ENCODE data around the gene RABEP2.

The RABEP2 gene

GRCh38 chr16:28918698-28919097, 6.3 kb downstream of the RABEP2 start:
- H3K9ac ChIP-seq (ENCODE audit: low read depth, low read length): no peak overlapping the region
- H3K4me1 ChIP-seq (ENCODE audit: control insufficient read depth, insufficient read depth, low read length): 0 out of 2 replicates have a peak, but pooled peaks cover 3% of the 10 kb centered on the region
- H3K27ac ChIP-seq (ENCODE audit: low read depth, low read length): no peak overlapping the region
- H3K9me3 ChIP-seq (ENCODE audit: control insufficient read depth, insufficient read depth, low read length): no peaks in the 10 kb centered on the region
- H3K36me3 ChIP-seq (ENCODE audit: control insufficient read depth, insufficient read depth, low read length): peaks cover 30% of the 10 kb centered on the region
- H3K27me3 ChIP-seq (ENCODE audit: control insufficient read depth, insufficient read depth, low read length): no peaks in the 10 kb centered on the region
- H3K4me3 ChIP-seq (ENCODE audit: low read depth, low read length): no peak overlapping the region

- no peak overlapping the region for H3K27ac ChIP-seq (ENCODE audit: low read depth, low read length)
- H3K4me3 ChIP-seq (ENCODE audit: low read depth, low read length): no peak overlapping the region
- no peaks in the 10 kb centered on the region for H3K4me1 ChIP-seq (ENCODE audit: control insufficient read depth, insufficient read depth, low read length)
- H3K36me3 ChIP-seq (ENCODE audit: control insufficient read depth, insufficient read depth, low read length): peaks cover 35% of the 10 kb centered on the region
- no peak overlapping the region for H3K9ac ChIP-seq (ENCODE audit: low read depth, low read length)
- no peaks in the 10 kb centered on the region for H3K9me3 ChIP-seq (ENCODE audit: control insufficient read depth, insufficient read depth, low read length)
- H3K27me3 ChIP-seq (ENCODE audit: control insufficient read depth, insufficient read depth, low read length): no peaks in the 10 kb centered on the region
Measured at GRCh38 chr16:28917095-28917494, 7.9 kb downstream of the RABEP2 start.

DNA sequence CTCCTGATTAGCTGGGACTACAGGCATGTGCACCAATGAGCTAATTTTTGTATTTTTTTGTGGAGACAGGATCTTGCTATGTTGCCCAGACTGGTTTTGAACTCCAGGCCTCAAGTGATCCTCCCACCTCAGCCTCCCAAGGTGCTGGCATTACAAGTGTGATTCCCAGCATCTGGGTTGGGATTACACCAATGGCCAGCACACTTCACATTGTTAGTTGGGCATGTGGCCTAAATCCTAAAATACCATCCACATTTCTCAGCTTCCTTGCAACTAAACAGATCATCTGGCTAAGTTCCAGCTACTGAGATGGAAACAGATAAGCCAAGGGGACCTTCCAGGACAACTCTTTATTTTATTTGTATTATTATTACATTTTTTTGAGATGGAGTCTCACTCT, 9.9 kb downstream of the RABEP2 start:
- H3K9ac ChIP-seq (ENCODE audit: low read depth, low read length): no peak overlapping the region
- H3K36me3 ChIP-seq (ENCODE audit: control insufficient read depth, insufficient read depth, low read length): peaks cover 45% of the 10 kb centered on the region
- no peaks in the 10 kb centered on the region for H3K4me1 ChIP-seq (ENCODE audit: control insufficient read depth, insufficient read depth, low read length)
- H3K9me3 ChIP-seq (ENCODE audit: control insufficient read depth, insufficient read depth, low read length): no peaks in the 10 kb centered on the region
- H3K27me3 ChIP-seq (ENCODE audit: control insufficient read depth, insufficient read depth, low read length): no peaks in the 10 kb centered on the region
- H3K4me3 ChIP-seq (ENCODE audit: low read depth, low read length): no peak overlapping the region
- no peak overlapping the region for H3K27ac ChIP-seq (ENCODE audit: low read depth, low read length)

DNA sequence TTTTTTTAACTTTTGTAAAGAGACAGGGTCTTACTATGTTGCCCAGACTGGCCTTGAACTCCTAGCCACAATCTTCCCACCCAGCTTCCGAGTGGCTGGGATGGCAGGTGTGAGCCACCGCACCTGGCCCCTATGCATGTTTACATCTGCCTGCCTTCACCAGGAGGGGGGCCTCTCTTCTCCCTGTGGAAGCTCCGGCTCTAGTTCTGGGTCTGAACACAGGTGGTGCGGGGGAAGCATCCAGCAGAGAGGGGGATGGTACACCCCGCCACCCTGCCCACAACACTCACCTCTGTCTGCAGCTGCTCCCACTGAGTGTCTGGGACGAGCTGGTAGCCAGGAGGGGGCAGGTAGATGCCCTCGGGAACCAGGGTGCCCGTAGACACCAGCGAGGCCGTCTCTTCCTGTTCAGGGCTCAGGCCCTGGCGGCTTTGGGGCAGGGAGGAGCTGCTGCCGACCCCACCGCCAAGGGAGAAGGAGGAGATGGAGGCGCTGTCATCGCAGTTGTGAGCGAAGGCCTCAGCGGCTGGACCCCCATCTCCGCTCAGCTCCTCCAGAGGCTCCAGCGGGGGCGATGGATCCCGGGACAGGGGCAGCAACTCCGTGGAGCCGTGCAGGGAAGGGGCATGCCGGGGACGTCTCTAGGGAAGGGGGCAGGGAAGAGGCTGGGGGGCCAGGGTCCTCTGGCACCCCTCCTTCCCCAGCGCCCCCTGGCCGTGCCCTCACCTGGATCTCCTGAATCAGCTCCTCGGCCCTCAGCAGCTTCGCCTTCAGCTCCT, 10.9 kb downstream of the RABEP2 start:
- Histone ChIP-seq H3K27ac (ENCODE audit: low read depth, low read length) (no peak overlapping the region), H3K4me1 (ENCODE audit: control insufficient read depth, insufficient read depth, low read length) (no peaks in the 10 kb centered on the region), H3K9me3 (ENCODE audit: control insufficient read depth, insufficient read depth, low read length) (no peaks in the 10 kb centered on the region), H3K9ac (ENCODE audit: low read depth, low read length) (no peak overlapping the region), H3K4me3 (ENCODE audit: low read depth, low read length) (no peak overlapping the region), H3K27me3 (ENCODE audit: control insufficient read depth, insufficient read depth, low read length) (no peaks in the 10 kb centered on the region), H3K36me3 (ENCODE audit: control insufficient read depth, insufficient read depth, low read length) (peaks cover 39% of the 10 kb centered on the region)

DNA sequence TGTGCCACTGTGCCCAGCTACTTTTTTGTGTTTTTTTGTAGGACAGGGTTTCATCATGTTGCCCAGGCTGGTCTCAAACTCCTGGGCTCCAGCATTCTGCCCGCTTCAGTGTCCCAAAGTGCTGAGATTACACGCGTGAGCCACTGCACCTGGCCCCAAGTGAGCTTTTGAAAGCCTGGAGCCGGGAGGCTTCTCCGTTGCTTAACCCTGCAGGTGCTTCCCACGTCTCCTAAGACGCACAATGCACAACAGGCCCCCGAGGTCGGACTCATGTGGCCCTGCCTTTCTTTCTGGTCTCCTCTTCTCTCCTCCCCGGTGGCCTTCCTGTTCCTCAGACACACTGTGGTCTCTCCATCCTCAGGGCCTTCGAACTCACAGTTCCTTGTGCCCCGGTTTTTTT, 12.5 kb downstream of the RABEP2 start:
- Histone ChIP-seq H3K27me3 (ENCODE audit: control insufficient read depth, insufficient read depth, low read length) (no peaks in the 10 kb centered on the region), H3K4me1 (ENCODE audit: control insufficient read depth, insufficient read depth, low read length) (no peaks in the 10 kb centered on the region), H3K4me3 (ENCODE audit: low read depth, low read length) (no peak overlapping the region), H3K36me3 (ENCODE audit: control insufficient read depth, insufficient read depth, low read length) (peaks cover 40% of the 10 kb centered on the region), H3K27ac (ENCODE audit: low read depth, low read length) (no peak overlapping the region), H3K9ac (ENCODE audit: low read depth, low read length) (no peak overlapping the region), H3K9me3 (ENCODE audit: control insufficient read depth, insufficient read depth, low read length) (no peaks in the 10 kb centered on the region)

DNA sequence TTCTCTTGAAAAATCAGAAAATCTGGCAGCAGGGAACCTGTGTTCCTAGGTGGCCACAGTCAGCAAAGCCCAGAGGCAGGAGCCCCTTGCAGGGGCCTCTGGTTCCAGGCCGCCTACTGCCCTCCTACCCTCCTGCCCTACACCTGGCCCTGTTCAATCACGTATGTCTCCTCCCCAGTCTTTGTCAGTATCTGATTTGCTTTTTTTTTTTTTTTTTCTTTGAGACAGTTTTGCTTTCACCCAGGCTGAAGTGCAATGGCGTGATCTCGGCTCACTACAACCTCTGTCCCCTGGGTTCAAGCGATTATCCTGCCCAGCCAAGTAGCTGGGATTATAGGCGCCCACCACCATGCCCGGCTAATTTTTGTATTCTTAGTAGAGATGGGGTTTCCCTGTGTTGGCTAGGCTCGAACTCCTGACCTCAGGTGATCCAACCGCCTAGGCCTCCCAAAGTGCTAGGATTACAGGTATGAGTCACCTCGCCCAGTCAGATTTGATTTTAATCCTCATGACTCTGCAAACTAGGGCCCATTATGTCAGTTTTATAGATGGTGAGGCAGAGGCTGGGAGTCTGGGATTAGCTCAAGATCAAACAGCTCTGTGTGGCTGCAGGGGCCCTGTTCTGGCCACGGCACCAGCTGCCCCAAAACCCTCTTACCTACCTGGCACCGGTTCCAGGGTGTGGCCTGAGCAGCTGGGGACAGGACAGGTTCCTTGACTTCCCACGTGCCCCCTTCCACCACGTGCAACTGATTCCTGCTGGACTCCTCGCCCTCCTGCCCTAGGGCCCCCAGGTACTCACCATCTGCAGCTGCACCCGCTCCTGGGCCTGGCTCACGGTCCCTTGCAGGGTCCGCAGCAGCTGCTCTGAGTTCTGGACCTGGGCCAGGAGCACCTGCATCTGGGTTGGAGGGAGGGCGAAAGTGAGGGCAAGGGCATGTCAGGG, 14.7 kb downstream of the RABEP2 start:
- Histone ChIP-seq H3K4me1 (ENCODE audit: control insufficient read depth, insufficient read depth, low read length) (no peaks in the 10 kb centered on the region), H3K36me3 (ENCODE audit: control insufficient read depth, insufficient read depth, low read length) (peaks cover 34% of the 10 kb centered on the region), H3K27me3 (ENCODE audit: control insufficient read depth, insufficient read depth, low read length) (no peaks in the 10 kb centered on the region), H3K4me3 (ENCODE audit: low read depth, low read length) (no peak overlapping the region), H3K9me3 (ENCODE audit: control insufficient read depth, insufficient read depth, low read length) (no peaks in the 10 kb centered on the region), H3K9ac (ENCODE audit: low read depth, low read length) (no peak overlapping the region), H3K27ac (ENCODE audit: low read depth, low read length) (no peak overlapping the region)

GRCh38 chr16:28905800-28906372, 19.2 kb downstream of the RABEP2 start:
- Histone ChIP-seq H3K9ac (ENCODE audit: low read depth, low read length) (no peak overlapping the region), H3K4me1 (ENCODE audit: control insufficient read depth, insufficient read depth, low read length) (no peaks in the 10 kb centered on the region)

GRCh38 chr16:28905229-28905754, 19.7 kb downstream of the RABEP2 start:
- Histone ChIP-seq H3K9me3 (ENCODE audit: control insufficient read depth, insufficient read depth, low read length) (no peaks in the 10 kb centered on the region), H3K27me3 (ENCODE audit: control insufficient read depth, insufficient read depth, low read length) (no peaks in the 10 kb centered on the region), H3K36me3 (ENCODE audit: control insufficient read depth, insufficient read depth, low read length) (peaks cover 15% of the 10 kb centered on the region), H3K9ac (ENCODE audit: low read depth, low read length) (no peak overlapping the region), H3K4me3 (ENCODE audit: low read depth, low read length) (no peak overlapping the region), H3K27ac (ENCODE audit: low read depth, low read length) (no peak overlapping the region), H3K4me1 (ENCODE audit: control insufficient read depth, insufficient read depth, low read length) (no peaks in the 10 kb centered on the region)

More at GRCh38 chr16:28905800-28906372, 19.2 kb downstream of the RABEP2 start:
- H3K27me3 ChIP-seq (ENCODE audit: control insufficient read depth, insufficient read depth, low read length): no peaks in the 10 kb centered on the region
- H3K36me3 ChIP-seq (ENCODE audit: control insufficient read depth, insufficient read depth, low read length): peaks cover 21% of the 10 kb centered on the region
- no peak overlapping the region for H3K27ac ChIP-seq (ENCODE audit: low read depth, low read length)
- H3K4me3 ChIP-seq (ENCODE audit: low read depth, low read length): no peak overlapping the region
- H3K9me3 ChIP-seq (ENCODE audit: control insufficient read depth, insufficient read depth, low read length): no peaks in the 10 kb centered on the region

DNA sequence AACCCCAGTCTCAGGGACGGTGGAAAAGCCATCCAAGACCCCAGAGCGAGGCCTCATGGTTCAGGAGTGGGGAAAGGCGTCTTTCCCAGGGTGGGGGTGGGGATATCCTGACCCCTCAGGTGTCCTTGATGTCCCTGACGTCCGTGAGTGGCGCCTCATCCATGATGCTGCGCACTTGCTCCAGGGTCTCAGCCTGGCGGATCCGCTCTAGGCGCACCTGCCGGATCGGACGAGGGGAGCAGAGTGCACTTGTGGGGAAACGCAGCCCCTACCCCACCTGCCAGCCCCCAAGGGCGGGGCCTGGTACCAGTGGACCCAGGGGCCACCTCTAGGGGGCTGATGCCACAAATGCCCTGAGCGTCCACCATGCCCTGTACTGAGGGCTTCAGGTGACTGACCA, 20.2 kb downstream of the RABEP2 start:
- H3K4me3 ChIP-seq (ENCODE audit: low read depth, low read length): no peak overlapping the region
- peaks cover 14% of the 10 kb centered on the region for H3K36me3 ChIP-seq (ENCODE audit: control insufficient read depth, insufficient read depth, low read length)
- no peaks in the 10 kb centered on the region for H3K27me3 ChIP-seq (ENCODE audit: control insufficient read depth, insufficient read depth, low read length)
- H3K9ac ChIP-seq (ENCODE audit: low read depth, low read length): no peak overlapping the region
- H3K27ac ChIP-seq (ENCODE audit: low read depth, low read length): no peak overlapping the region
- H3K4me1 ChIP-seq (ENCODE audit: control insufficient read depth, insufficient read depth, low read length): no peaks in the 10 kb centered on the region
- H3K9me3 ChIP-seq (ENCODE audit: control insufficient read depth, insufficient read depth, low read length): no peaks in the 10 kb centered on the region

- Histone ChIP-seq H3K9ac (ENCODE audit: low read depth, low read length) (no peak overlapping the region), H3K4me1 (ENCODE audit: control insufficient read depth, insufficient read depth, low read length) (no peaks in the 10 kb centered on the region), H3K9me3 (ENCODE audit: control insufficient read depth, insufficient read depth, low read length) (no peaks in the 10 kb centered on the region), H3K27ac (ENCODE audit: low read depth, low read length) (no peak overlapping the region), H3K4me3 (ENCODE audit: low read depth, low read length) (no peak overlapping the region), H3K27me3 (ENCODE audit: control insufficient read depth, insufficient read depth, low read length) (no peaks in the 10 kb centered on the region), H3K36me3 (ENCODE audit: control insufficient read depth, insufficient read depth, low read length) (peaks cover 14% of the 10 kb centered on the region)
Measured at GRCh38 chr16:28904363-28904762, 20.7 kb downstream of the RABEP2 start.

Measured in HUES48 (cell line).